ENCODE data around the gene NCOA7. TPM values are rescaled to one million over a fixed set of nuclear protein-coding genes. Genes with fewer than 3 reads are reported as not detected.

The NCOA7 gene
- total and polyA plus RNA-seq, 10 of the 15 experiments (the other 5 are each of a cell fraction or from before 2014, with no cell fraction given) = 18.9 to 50.3 (median 34.2) TPM

GRCh38 chr6:125957391-125957693, 166.6 kb downstream of the NCOA7 start:
- in situ Hi-C loops (cut with MboI) = loop anchor here (5.0 kb wide), 1 partner anchor 170 kb away; no protein-coding TSS in a partner anchor
- intact Hi-C loops (cut with micrococcal nuclease; ENCODE audit: unreplicated experiment) = loop anchor here (2.0 to 5.0 kb wide), 2 partner anchors 167 to 645 kb away; partner anchors contain the start of gene NCOA7

More at GRCh38 chr6:125957391-125957693, 166.6 kb downstream of the NCOA7 start:
- no peaks in the 10 kb centered on the region for H4K20me1 ChIP-seq (ENCODE audit: control insufficient read depth, insufficient read depth)
- peaks cover 7% of the 10 kb centered on the region for H3K4me1 ChIP-seq (ENCODE audit: control insufficient read depth, insufficient read depth, low read length)
- DNase-seq (ENCODE audit: low read depth, low spot score) = no peak
- H3K27me3 ChIP-seq (replicated peaks in 1 of 2; ENCODE audit: control insufficient read depth in 2 of 2, insufficient read depth in 2 of 2, low read length in 1 of 2) = no peaks in the 10 kb centered on the region
- SMC1A ChIA-PET (ENCODE audit: uncharacterized antibody, unreplicated experiment) = interaction anchor here (0.6 to 9.8 kb wide), 25 partner anchors 9 to 641 kb away, joined by 3 to 179 read pairs (median 5); partner anchors contain the start of genes NCOA7 and TRMT11
- peak overlapping the region; percentile 88 for H3K27ac ChIP-seq (ENCODE audit: control insufficient read depth, insufficient read depth)
- TF ChIP-seq IRF4 (IDR thresholded peaks at IDR 0.05; ENCODE audit: low read depth, low read length) = no peak
- no peak for TF ChIP-seq EED (IDR thresholded peaks at IDR 0.05; ENCODE audit: low read depth)
- TF ChIP-seq BMI1 (IDR thresholded peaks at IDR 0.05; ENCODE audit: borderline replicate concordance) = no peak
- TF ChIP-seq SIN3A (IDR thresholded peaks at IDR 0.05; ENCODE audit: low read depth, low read length) = 0 out of 2 replicates have a peak, but pooled peaks have one; percentile 32
- no peak for TF ChIP-seq RAD21 (IDR thresholded peaks at IDR 0.05; ENCODE audit: insufficient read depth, low read depth, low read length)
- peak; percentile 78 for TF ChIP-seq PKNOX1 (IDR thresholded peaks at IDR 0.05)
- TF ChIP-seq MXI1 (IDR thresholded peaks at IDR 0.05; ENCODE audit: low read depth, low read length) = 0 out of 2 replicates have a peak, but pooled peaks have one; percentile 10
- FAIRE-seq = no peak
- H3K9ac ChIP-seq (ENCODE audit: control insufficient read depth, insufficient read depth, low read length) = peak overlapping the region; percentile 91
- no peaks in the 10 kb centered on the region for H3K36me3 ChIP-seq (ENCODE audit: control insufficient read depth in 2 of 2, insufficient read depth in 2 of 2, low read length in 1 of 2)
- no peak for ATAC-seq
- peaks cover 17% of the 10 kb centered on the region for H3K79me2 ChIP-seq (ENCODE audit: control insufficient read depth, insufficient read depth, low read length)
- POLR2A ChIA-PET = interaction anchor here (0.6 to 3.7 kb wide), 8 partner anchors 29 to 672 kb away, joined by 3 to 17 read pairs (median 7); partner anchors contain the start of genes NCOA7 and TRMT11
- RAD21 ChIA-PET (ENCODE audit: unreplicated experiment) = interaction anchor here (0.8 to 6.2 kb wide), 17 partner anchors 13 to 176 kb away, joined by 3 to 91 read pairs (median 8); partner anchors contain the start of genes NCOA7 and TRMT11
- peak overlapping the region; percentile 82 for H3K4me3 ChIP-seq
- no peaks in the 10 kb centered on the region for H3K9me3 ChIP-seq (replicated peaks; ENCODE audit: control insufficient read depth, insufficient read depth, low read length)
- H3K4me2 ChIP-seq (ENCODE audit: control insufficient read depth, insufficient read depth) = peak overlapping the region; percentile 70
- 0% methylated on average over 3 of the region's 3 CpGs for WGBS (ENCODE audit: insufficient coverage, insufficient replicate concordance, low lambda C conversion rate, missing lambda C conversion rate)
- peak overlapping the region; percentile 97 for H2AFZ ChIP-seq (ENCODE audit: control insufficient read depth, low read depth, low read length)
- BruUV-seq (replicated peaks) = no TSS peak
- CTCF ChIA-PET = interaction anchor here (0.7 to 15.3 kb wide), 28 partner anchors 9 to 764 kb away, joined by 3 to 505 read pairs (median 6); partner anchors contain the start of genes NCOA7 and TRMT11

Data from GM12878 (cell line).